ENCODE data around the gene CLEC4G. TPM values are rescaled to one million over a fixed set of nuclear protein-coding genes. Genes with fewer than 3 reads are reported as not detected.
A peak's percentile ranks its signal among the peaks of the same experiment; 100 is the strongest.

The CLEC4G gene
- total RNA-seq, 2 experiments from 2014 or later, result not detected

DNA sequence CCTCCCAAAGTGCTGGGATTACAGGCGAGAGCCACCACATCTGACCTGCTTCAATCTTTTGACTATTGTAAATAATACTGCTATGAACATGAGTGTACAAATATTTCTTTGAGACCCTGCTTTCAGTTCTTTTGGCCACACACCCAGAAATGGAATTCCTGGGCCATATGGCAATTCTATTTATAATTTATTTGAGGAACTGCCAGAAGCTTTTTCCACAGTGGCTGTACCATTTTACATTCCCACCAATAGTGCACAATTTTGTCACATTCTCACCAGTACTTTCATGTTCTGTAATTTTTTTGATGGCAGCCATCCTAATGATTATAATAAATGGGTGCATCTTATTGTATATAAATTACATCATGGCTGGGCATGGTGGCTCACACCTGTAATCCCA is 16.2 kb downstream of the CLEC4G start:
- Mint-ChIP-seq H3K4me1 (ENCODE audit: low read depth) (peaks cover 7% of the 10 kb centered on the region), H3K27ac (no peak overlapping the region), H3K27me3 (ENCODE audit: low read depth) (no peaks in the 10 kb centered on the region), H3K36me3 (ENCODE audit: low read depth) (no peaks in the 10 kb centered on the region), H3K9me3 (ENCODE audit: insufficient read depth) (peaks cover 4% of the 10 kb centered on the region), H3K4me3 (no peak overlapping the region)
- ChIA-PET CTCF (interaction anchor here (2.1 kb wide), 1 partner anchor 35 kb away, joined by 5 read pairs; the partner anchor contains the start of gene TRAPPC5), POLR2A (interaction anchor here (0.7 kb wide), 1 partner anchor 89 kb away, joined by 3 read pairs; no protein-coding TSS in a partner anchor)
- ATAC-seq (no peak), DNase-seq (no peak)

DNA sequence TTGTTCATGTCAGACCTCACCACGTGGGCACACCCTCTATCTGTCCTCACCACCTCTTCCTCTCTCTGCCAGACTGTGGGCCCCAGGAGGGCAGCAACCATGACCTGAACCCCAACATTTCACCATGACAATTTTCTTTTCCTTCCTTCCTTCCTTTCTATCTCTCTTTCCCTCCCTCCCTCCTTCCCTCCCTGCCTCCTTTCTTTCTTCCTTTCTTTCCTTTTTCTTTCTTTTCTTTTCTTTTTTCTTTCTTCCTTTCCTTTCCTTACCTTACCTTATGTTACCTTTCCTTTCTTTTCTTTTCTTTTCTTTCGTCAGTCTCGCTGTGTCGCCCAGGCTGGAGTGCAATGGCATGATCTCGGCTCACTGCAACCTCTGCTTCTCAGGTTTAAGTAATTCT is 21.3 kb downstream of the CLEC4G start:
- H3K27ac Mint-ChIP-seq, result no peak overlapping the region
- POLR2A ChIA-PET, result interaction anchor here (0.7 kb wide), 1 partner anchor 254 kb away, joined by 4 read pairs; no protein-coding TSS in a partner anchor
- ATAC-seq (no peak), DNase-seq (no peak)
- H3K4me1 Mint-ChIP-seq (ENCODE audit: low read depth), result peaks cover 19% of the 10 kb centered on the region
- no peak overlapping the region for H3K4me3 Mint-ChIP-seq
- H3K27me3 Mint-ChIP-seq (ENCODE audit: low read depth), result peaks cover 5% of the 10 kb centered on the region
- no peaks in the 10 kb centered on the region for H3K36me3 Mint-ChIP-seq (ENCODE audit: low read depth)
- H3K9me3 Mint-ChIP-seq (ENCODE audit: insufficient read depth), result no peaks in the 10 kb centered on the region
- CTCF ChIA-PET, result no interaction called here

DNA sequence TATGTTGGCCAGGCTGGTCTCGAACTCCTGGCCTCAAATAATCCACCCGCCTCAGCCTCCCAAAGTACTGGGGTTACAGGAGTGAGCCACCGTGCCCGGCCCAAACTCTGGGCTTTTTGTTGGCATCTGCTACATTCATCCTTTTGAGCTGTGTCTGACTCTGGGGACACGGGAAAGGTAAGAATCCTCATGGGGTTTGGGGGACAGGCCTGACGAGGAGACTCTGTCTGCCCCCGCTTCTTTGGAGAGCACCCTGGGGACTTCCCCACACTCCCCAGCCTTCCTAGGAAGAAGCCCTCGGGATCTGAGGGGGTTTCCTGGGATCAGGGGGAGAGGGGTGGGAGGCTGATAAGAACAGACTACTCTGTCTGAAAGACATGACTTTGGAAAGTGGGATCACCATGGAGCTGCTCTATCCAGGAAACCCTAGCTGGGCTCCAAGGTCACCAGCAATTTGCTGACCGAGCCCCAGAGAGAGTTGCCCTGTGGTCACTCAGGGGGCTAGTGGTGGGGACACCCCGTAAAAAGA is 21.9 kb downstream of the CLEC4G start:
- ChIA-PET CTCF (no interaction called here), POLR2A (no interaction called here)
- Mint-ChIP-seq H3K27me3 (ENCODE audit: low read depth) (peaks cover 5% of the 10 kb centered on the region), H3K4me3 (no peak overlapping the region), H3K36me3 (ENCODE audit: low read depth) (no peaks in the 10 kb centered on the region), H3K4me1 (ENCODE audit: low read depth) (peaks cover 25% of the 10 kb centered on the region), H3K9me3 (ENCODE audit: insufficient read depth) (no peaks in the 10 kb centered on the region), H3K27ac (no peak overlapping the region)
- DNase-seq (no peak), ATAC-seq (no peak)

DNA sequence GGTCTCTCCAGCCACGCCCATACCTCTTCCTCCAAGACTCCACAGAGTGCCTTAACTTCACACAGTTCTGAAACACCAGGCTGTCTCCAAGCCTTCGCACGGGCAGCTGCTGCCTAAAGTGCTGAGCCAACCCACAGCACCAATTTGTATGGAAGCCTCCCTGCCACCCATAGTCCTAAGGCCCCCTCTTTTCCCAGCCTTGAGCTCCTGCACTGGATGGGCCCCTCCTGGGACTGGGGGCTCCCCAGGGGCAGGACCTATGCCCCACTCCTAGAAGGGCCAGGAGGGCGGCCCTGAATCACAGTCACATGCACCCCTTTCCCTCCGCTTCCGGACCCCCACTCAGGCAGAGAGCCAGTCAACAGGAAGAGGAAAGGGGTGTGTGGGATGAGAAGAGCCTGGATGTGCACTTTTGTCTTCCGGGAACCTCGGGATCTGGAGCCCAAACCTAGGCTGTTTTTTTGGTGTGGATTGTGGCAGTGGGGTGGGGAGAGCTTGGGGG is 24.9 kb downstream of the CLEC4G start:
- H3K27me3 Mint-ChIP-seq (ENCODE audit: low read depth), result peaks cover 22% of the 10 kb centered on the region
- H3K4me1 Mint-ChIP-seq (ENCODE audit: low read depth), result peaks cover 33% of the 10 kb centered on the region
- ChIA-PET POLR2A (interaction anchor here (1.1 kb wide), 1 partner anchor 10 kb away, joined by 3 read pairs; no protein-coding TSS in a partner anchor), CTCF (no interaction called here)
- H3K9me3 Mint-ChIP-seq (ENCODE audit: insufficient read depth), result no peaks in the 10 kb centered on the region
- H3K27ac Mint-ChIP-seq, result peak overlapping the region; percentile 84
- H3K4me3 Mint-ChIP-seq, result peak overlapping the region; percentile 55
- DNase-seq, result no peak
- no peak for ATAC-seq
- H3K36me3 Mint-ChIP-seq (ENCODE audit: low read depth), result no peaks in the 10 kb centered on the region

DNA sequence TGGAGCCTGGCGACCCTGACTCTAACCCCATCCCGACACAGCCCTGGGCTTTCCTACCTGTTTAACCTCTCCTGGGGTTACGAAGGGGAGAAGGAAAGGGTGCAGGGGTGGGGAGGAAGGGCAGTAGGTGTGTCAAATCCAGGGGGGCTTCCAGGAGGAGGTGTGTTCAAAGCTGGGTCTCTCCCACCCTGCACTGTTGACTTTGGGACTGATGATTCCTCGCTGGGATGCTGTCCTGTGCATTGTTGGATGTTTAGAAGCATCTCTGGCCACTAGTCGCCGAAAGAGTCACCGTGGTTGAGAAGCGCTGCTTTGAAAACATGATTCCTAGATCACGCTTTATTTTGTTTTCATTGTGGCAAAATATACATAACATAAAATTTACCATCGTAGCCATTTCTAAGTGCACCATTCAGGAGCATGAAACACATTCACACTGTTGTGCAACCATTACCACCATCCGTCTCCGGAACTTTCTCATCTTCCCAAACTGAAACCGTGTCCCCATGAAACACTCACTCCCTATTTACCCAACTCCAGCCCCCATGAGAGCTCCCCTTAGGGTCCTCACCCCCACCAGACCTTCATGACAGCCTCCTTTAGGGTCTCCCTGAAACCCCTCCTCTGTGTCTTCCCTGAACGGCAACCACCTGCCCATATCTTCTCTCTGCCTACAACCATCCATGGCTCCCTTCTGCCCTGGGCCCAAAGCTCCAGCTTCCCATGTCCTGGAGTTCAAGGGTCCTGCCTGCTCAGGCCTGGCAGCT is 25.5 kb downstream of the CLEC4G start:
- ChIA-PET POLR2A (interaction anchor here (0.7 to 1.1 kb wide), 3 partner anchors 9 to 731 kb away, joined by 3 read pairs; partner anchors contain the start of genes PET100 and XAB2), CTCF (interaction anchor here (1.0 to 1.6 kb wide), 2 partner anchors 26 to 95 kb away, joined by 3 to 6 read pairs; partner anchors contain the start of gene TRAPPC5)
- Mint-ChIP-seq H3K36me3 (ENCODE audit: low read depth) (no peaks in the 10 kb centered on the region), H3K4me1 (ENCODE audit: low read depth) (peaks cover 33% of the 10 kb centered on the region), H3K4me3 (peak overlapping the region; percentile 55), H3K27me3 (ENCODE audit: low read depth) (peaks cover 22% of the 10 kb centered on the region), H3K9me3 (ENCODE audit: insufficient read depth) (no peaks in the 10 kb centered on the region), H3K27ac (peak overlapping the region; percentile 86)
- ATAC-seq (no peak), DNase-seq (no peak)

DNA sequence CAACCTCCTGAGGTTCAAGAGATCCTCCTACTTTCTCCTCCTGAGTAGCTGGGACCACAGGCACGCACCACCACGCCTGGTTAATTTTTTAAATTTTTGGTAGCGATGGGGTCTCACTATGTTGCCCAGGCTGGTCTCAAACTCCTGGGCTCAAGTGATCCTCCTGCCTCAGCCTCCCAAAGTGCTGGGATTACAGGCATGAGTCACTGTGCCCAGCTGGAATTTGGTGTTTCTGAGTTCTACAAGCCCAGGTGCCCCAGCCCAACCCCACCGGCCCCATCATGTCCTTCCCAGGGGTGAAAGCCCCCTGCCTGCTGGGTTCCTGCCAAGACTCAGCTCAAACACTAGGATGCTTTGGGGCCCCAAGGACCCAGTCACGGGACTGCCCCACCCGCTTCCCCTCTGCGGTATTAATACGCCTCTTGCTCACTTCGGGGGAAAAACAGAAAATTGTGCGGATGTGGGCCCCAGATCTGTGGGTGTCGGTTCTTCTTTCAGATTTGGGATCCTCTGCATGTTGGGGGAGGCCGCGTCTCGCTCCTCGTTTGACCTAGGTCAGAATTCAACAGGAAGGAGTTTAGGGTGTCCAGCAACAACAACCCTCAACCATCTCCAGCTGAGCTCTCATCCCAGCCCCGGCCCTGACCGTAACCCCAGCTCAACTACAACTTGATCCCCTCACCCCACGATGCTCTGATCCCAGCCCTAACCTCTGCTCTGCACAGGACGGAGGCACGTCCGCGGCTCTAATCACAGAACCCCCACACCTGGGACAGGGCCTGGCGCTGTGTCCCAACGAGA is 26.3 kb downstream of the CLEC4G start:
- no peaks in the 10 kb centered on the region for H3K36me3 Mint-ChIP-seq (ENCODE audit: low read depth)
- peaks cover 33% of the 10 kb centered on the region for H3K4me1 Mint-ChIP-seq (ENCODE audit: low read depth)
- peak overlapping the region; percentile 53 for H3K4me3 Mint-ChIP-seq
- H3K27me3 Mint-ChIP-seq (ENCODE audit: low read depth), result peaks cover 22% of the 10 kb centered on the region
- POLR2A ChIA-PET, result interaction anchor here (0.7 to 0.9 kb wide), 2 partner anchors 76 to 732 kb away, joined by 3 read pairs; partner anchors contain the start of genes PET100 and XAB2
- ATAC-seq (peak; percentile 87), DNase-seq (peak; percentile 84)
- CTCF ChIA-PET, result interaction anchor here (0.9 to 1.6 kb wide), 3 partner anchors 24 to 96 kb away, joined by 3 to 6 read pairs (median 4); partner anchors contain the start of gene TRAPPC5
- H3K27ac Mint-ChIP-seq, result peak overlapping the region; percentile 86
- no peaks in the 10 kb centered on the region for H3K9me3 Mint-ChIP-seq (ENCODE audit: insufficient read depth)

DNA sequence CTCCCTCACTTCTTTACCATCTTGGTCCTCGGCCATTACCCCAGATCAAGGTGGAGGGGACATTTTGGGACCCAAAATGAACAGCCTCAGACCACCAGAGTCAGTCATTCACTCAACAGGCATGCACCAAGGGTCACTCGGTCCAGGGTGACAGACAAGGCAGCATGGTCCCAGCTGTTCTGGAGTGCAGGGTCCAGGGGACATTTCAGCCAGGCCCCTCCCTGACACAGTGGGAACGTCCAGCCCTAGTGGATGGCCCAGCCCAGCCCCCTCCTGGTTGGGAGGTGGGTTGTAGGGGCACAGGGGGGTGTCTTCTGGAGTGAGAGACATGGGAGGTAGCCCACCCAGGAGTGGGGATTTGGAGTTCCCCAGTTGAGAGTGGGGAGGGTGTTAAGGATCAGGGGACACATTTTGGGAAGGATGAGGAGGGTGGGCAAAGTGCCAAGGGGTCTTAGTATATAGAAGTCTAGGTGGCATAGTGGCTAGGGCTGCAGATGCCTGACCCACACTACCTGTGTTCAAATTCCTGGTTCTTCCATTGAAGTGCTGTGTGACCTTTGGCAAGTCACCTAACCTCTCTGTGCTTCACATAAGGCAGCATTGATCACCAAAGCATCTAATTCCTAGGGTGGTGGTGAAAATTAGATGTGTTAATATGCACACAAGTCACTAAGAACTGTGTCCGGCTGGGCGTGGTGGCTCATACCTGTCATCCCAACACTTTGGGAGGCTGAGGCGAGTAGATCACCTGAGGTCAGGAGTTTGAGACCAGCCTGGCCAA is 27.4 kb downstream of the CLEC4G start:
- H3K27ac Mint-ChIP-seq, result no peak overlapping the region

DNA sequence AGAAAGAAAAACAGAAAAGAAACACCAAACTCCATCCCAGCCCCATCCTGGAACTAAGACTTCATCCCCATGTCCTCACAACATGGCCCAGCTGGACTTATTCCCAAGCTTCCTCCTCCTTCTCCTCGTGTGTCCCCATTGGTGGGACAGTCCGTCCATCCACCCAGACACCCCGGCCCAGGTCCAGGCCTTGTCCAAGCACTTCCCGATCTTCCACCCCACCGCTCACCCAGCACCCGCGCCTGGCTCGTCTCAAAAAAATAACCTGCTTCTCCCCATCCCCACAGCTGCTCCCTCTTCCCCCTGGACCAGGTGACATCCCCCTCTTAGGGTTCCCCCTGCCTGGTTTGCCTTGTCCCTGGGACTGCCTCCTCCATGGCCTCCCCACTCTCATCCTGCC is 28.6 kb downstream of the CLEC4G start:
- Mint-ChIP-seq H3K27ac (no peak overlapping the region), H3K27me3 (ENCODE audit: low read depth) (peaks cover 26% of the 10 kb centered on the region)
- CTCF ChIA-PET, result interaction anchor here (1.3 kb wide), 1 partner anchor 22 kb away, joined by 4 read pairs; the partner anchor contains the start of gene TRAPPC5

More for the DNA sequence above, 27.4 kb downstream of the CLEC4G start:
- Mint-ChIP-seq H3K36me3 (ENCODE audit: low read depth) (no peaks in the 10 kb centered on the region), H3K9me3 (ENCODE audit: insufficient read depth) (no peaks in the 10 kb centered on the region), H3K27me3 (ENCODE audit: low read depth) (peaks cover 22% of the 10 kb centered on the region), H3K4me3 (no peak overlapping the region), H3K4me1 (ENCODE audit: low read depth) (peaks cover 39% of the 10 kb centered on the region)
- no peak for ATAC-seq
- ChIA-PET CTCF (interaction anchor here (1.3 kb wide), 1 partner anchor 24 kb away, joined by 4 read pairs; the partner anchor contains the start of gene TRAPPC5), POLR2A (no interaction called here)
- DNase-seq, result no peak

DNA sequence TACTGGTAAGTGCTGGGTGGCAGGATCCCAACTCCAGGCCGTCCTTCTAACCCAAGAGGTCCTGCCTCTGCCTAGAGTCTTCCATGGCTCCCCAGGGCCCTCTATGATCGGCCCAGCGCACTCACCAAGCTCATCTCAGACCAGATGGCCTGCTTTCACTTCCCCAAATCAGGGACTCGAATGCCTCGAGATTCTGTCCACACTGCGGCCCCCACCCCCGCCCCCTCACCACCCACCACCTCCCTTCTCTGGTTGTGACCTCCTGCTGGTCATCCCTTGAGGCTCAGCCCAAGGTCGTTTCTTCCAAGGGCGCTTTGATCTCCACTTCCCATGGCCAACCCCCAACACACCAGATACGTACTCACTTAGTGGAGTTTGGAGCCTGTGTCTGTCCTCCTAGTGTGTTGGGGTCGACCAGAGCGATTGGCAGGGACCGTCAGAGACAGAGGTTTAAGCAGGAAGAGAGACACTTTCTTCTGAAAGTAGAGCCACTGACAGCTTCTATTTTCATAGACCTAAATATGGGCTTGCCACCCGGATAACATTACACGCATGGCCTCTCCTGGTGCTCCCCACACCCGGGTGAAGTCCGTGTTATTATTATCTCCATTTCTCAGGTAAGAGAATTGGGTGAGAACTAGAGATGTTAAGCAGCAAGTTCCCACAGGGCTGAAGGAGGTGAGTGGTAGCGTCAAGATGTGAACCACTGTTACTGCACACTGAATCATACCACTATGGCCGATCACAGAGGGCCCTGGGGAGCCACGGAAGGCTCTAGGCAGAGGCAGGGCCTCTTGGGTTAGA is 30.1 kb downstream of the CLEC4G start, which contains the start of gene FCER2:
TSS of gene FCER2 (minus strand) at position 478 of the 804 bp plus-strand sequence. CDS start 2,371 bp downstream, outside the sequence.
- H3K27ac Mint-ChIP-seq, result no peak within 1 kb of the TSS
- H3K27me3 Mint-ChIP-seq (ENCODE audit: low read depth), result peaks cover 25% of the 10 kb centered on the region
- no peak for ATAC-seq
- DNase-seq, result no peak
- H3K9me3 Mint-ChIP-seq (ENCODE audit: insufficient read depth), result no peaks in the 10 kb centered on the region
- H3K4me3 Mint-ChIP-seq, result no peak within 1 kb of the TSS
- ChIA-PET POLR2A (no interaction called here), CTCF (interaction anchor here (1.0 kb wide), 1 partner anchor 21 kb away, joined by 3 read pairs; the partner anchor contains the start of gene TRAPPC5)
- H3K36me3 Mint-ChIP-seq (ENCODE audit: low read depth), result no peaks in the 10 kb centered on the region
- H3K4me1 Mint-ChIP-seq (ENCODE audit: low read depth), result peaks cover 38% of the 10 kb centered on the region

More for the DNA sequence above, 28.6 kb downstream of the CLEC4G start:
- no peak for DNase-seq
- no peak for ATAC-seq
- POLR2A ChIA-PET, result no interaction called here
- Mint-ChIP-seq H3K4me3 (no peak overlapping the region), H3K4me1 (ENCODE audit: low read depth) (peaks cover 43% of the 10 kb centered on the region), H3K36me3 (ENCODE audit: low read depth) (no peaks in the 10 kb centered on the region), H3K9me3 (ENCODE audit: insufficient read depth) (no peaks in the 10 kb centered on the region)

DNA sequence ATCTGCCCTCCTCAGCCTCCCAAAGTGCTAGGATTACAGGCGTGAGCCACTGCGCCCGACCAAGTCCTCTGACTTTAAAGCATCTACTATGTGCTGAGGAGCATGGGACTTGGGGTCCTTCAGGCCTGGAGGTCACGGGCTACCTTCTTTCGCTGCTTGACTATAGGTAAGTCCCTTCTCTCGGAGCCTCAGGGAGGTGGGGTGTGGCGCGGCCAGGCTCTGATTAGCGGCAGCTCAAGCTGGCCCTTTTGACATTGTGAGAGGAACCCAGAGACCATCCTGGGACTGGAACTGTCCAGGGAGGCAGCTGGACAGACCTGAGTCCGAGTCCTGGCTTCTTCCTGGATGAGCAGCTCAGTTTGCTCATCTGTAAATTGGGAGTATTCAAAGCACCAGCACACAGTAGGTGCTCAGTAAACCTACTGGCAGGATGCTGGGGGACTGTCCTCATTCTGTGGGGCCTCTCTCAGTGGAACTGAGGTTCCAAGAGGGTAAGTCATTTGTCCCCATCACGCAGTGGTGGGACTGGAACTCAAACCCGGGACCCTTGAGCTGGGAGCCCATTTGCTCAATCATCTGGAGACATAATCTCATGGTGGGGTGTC is 30.8 kb downstream of the CLEC4G start:
- POLR2A ChIA-PET, result no interaction called here
- H3K36me3 Mint-ChIP-seq (ENCODE audit: low read depth), result no peaks in the 10 kb centered on the region

More for the DNA sequence above, 30.8 kb downstream of the CLEC4G start:
- H3K4me3 Mint-ChIP-seq, result no peak overlapping the region
- H3K27ac Mint-ChIP-seq, result no peak overlapping the region
- ATAC-seq (no peak), DNase-seq (no peak)
- peaks cover 31% of the 10 kb centered on the region for H3K4me1 Mint-ChIP-seq (ENCODE audit: low read depth)
- CTCF ChIA-PET, result interaction anchor here (1.0 kb wide), 1 partner anchor 20 kb away, joined by 3 read pairs; the partner anchor contains the start of gene TRAPPC5
- no peaks in the 10 kb centered on the region for H3K9me3 Mint-ChIP-seq (ENCODE audit: insufficient read depth)
- peaks cover 23% of the 10 kb centered on the region for H3K27me3 Mint-ChIP-seq (ENCODE audit: low read depth)

Data from activated CD8-positive, alpha-beta T cell treated with anti-CD3 and anti-CD28 coated beads, Interleukin-2, amount 10 ng/mL, durations not matched to agents 7 days and 5 days (primary cell).